ENCODE measurements around the gene ELMO1. TPM values are rescaled to one million over a fixed set of nuclear protein-coding genes. Genes with fewer than 3 reads are reported as not detected.

Gene ELMO1
- total and polyA plus RNA-seq, 4 donors: 29.2 to 98.3 (median 86.8) TPM

DNA sequence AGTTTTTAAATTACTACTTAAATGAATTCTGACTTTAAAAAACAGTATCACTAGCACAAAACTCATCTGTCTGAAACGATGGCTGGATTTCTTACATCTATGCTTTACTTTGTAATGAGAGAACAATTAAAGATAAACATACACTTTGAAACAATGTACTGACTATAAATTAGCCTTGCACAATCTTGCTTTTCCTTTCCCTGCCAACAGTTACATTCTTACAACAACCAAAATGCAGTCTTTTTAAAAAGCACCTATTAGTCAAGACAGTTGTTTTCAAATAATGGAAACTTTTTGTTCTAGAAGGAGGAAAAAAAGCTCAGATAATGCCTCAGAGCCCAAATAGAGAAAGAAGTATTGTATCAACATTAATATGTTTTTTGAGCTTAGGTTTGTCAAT is 153.3 kb downstream of the ELMO1 start:
- WGBS (ENCODE audit: insufficient coverage): no CpG with 5 or more reads among the region's 1 CpG
- Histone ChIP-seq H3K9me3 (ENCODE audit: control insufficient read depth, insufficient read depth, low read length) (no peaks in the 10 kb centered on the region), H3K4me3 (ENCODE audit: low read depth, low read length) (no peak overlapping the region), H3K27me3 (ENCODE audit: control insufficient read depth, insufficient read depth, low read length) (no peaks in the 10 kb centered on the region), H3K36me3 (ENCODE audit: control insufficient read depth, insufficient read depth, low read length) (no peaks in the 10 kb centered on the region), H3K27ac (ENCODE audit: low read depth, low read length) (no peak overlapping the region), H3K4me1 (ENCODE audit: control insufficient read depth, insufficient read depth, low read length) (no peaks in the 10 kb centered on the region)
- DNase-seq (ENCODE audit: low read depth in 4 of 6, low spot score in 6 of 6): no peak

DNA sequence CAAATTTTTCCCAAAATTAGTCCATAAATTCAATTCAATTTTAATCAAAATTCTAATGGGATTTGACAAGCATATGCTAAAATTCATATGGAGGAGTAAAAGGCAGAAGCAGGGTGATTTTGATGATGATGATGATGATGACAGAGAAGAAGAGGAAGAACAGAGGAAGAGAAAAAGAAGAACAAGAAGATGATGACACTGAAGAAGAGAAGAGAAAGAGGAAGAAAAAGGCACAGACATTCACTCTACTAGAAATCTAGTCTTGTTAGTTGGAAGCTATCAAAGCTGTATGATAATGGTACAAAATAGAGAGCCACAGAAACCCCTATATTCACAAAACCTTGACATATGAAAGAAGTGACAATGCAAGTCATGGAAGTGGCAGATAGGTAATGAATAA is 157.9 kb downstream of the ELMO1 start:
- Histone ChIP-seq H3K4me1 (ENCODE audit: control insufficient read depth, insufficient read depth, low read length) (peaks cover 3% of the 10 kb centered on the region), H3K27ac (ENCODE audit: low read depth, low read length) (no peak overlapping the region), H3K9me3 (ENCODE audit: control insufficient read depth, insufficient read depth, low read length) (no peaks in the 10 kb centered on the region), H3K27me3 (ENCODE audit: control insufficient read depth, insufficient read depth, low read length) (no peaks in the 10 kb centered on the region), H3K36me3 (ENCODE audit: control insufficient read depth, insufficient read depth, low read length) (no peaks in the 10 kb centered on the region), H3K4me3 (ENCODE audit: low read depth, low read length) (no peak overlapping the region)
- DNase-seq (ENCODE audit: low read depth in 4 of 6, low spot score in 6 of 6): no peak

DNA sequence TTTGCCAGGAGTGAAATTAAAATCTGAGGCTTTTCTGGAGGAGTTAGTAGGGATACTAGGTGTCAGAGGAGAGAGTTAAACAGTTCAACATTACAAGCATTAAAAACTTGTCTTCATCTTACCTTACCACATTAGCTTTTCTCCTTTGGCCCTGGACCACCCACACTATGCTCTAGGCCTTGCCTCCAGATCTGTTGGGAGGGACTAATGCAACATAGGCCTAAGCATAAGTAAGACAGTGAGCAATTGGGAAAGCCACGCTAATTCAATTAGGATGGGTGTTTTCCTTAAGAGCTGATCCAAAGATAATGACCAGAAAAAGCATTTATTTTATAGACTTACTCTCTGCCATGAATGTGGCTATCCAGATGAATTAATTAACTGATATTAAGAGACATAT is 158.9 kb downstream of the ELMO1 start:
- Histone ChIP-seq H3K27ac (ENCODE audit: low read depth, low read length) (no peak overlapping the region), H3K4me1 (ENCODE audit: control insufficient read depth, insufficient read depth, low read length) (peaks cover 3% of the 10 kb centered on the region), H3K27me3 (ENCODE audit: control insufficient read depth, insufficient read depth, low read length) (no peaks in the 10 kb centered on the region), H3K9me3 (ENCODE audit: control insufficient read depth, insufficient read depth, low read length) (no peaks in the 10 kb centered on the region), H3K36me3 (ENCODE audit: control insufficient read depth, insufficient read depth, low read length) (no peaks in the 10 kb centered on the region), H3K4me3 (ENCODE audit: low read depth, low read length) (no peak overlapping the region)
- DNase-seq (ENCODE audit: low read depth in 4 of 6, low spot score in 6 of 6): peak in 1 of 6 donors; percentile 40
- WGBS (ENCODE audit: insufficient coverage): no CpG with 5 or more reads among the region's 1 CpG

DNA sequence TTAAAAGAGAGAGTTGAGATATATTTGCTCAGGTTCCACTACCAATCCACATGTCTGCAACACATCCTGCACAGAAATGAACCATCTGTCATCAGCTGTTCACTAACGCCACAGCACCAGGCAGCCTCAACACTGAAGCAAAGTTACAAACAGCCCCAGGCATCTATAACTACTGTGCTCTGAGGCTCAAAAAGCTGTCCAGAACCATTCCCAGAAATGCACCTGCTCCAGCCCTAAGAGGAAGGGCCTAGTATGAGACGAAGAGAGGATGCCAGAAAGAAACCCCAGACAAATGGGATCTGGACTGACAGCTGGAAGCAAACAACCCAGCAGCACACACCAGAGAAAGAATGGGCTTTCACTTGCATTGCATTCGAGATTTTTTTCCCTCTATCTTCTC is 159.3 kb downstream of the ELMO1 start:
- Histone ChIP-seq H3K27me3 (ENCODE audit: control insufficient read depth, insufficient read depth, low read length) (no peaks in the 10 kb centered on the region), H3K36me3 (ENCODE audit: control insufficient read depth, insufficient read depth, low read length) (no peaks in the 10 kb centered on the region), H3K9me3 (ENCODE audit: control insufficient read depth, insufficient read depth, low read length) (no peaks in the 10 kb centered on the region), H3K4me3 (ENCODE audit: low read depth, low read length) (no peak overlapping the region), H3K4me1 (ENCODE audit: control insufficient read depth, insufficient read depth, low read length) (peaks cover 3% of the 10 kb centered on the region), H3K27ac (ENCODE audit: low read depth, low read length) (no peak overlapping the region)
- no CpG with 5 or more reads among the region's 3 CpGs for WGBS (ENCODE audit: insufficient coverage)
- DNase-seq (ENCODE audit: low read depth in 4 of 6, low spot score in 6 of 6): peak in 2 of 6 donors; percentile 53 to 54

DNA sequence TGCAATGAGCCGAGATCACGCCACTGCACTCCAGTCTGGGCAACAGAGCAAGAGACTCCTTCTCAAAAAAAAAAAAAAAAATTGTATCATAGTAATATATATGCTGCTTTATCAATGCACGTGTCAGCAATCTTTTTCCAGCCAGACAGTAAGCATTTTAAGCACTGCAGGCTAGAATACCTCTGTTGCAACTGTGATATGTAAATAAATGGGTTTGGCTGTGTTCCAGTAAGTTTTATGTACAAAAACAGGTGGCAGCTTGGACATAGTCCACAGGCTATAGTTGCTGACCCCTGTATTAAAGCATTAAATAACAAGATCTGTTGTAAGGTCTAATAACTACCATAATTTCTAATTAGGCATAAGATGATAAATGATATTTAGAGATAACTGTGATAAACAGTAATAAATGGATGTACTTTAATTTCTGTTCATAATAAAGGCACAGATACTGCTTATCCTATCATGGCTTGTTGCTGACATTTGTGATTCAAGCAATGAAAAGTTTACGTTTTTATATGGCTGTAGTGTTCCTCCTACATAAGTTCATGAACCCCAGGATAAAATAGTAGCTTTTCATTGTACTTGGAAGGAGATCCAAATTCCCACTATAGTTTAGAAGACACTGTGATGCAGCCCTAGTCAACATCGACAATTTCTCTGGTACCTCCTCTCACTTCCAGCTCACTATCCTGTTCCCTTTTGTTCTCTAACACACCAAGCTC is 161.4 kb downstream of the ELMO1 start:
- DNase-seq (ENCODE audit: low read depth in 4 of 6, low spot score in 6 of 6): no peak
- no peaks in the 10 kb centered on the region for H3K9me3 ChIP-seq (ENCODE audit: control insufficient read depth, insufficient read depth, low read length)
- WGBS (ENCODE audit: insufficient coverage): 20% methylated on average over 1 of the region's 5 CpGs
- no peak overlapping the region for H3K27ac ChIP-seq (ENCODE audit: low read depth, low read length)
- no peak overlapping the region for H3K4me3 ChIP-seq (ENCODE audit: low read depth, low read length)
- peaks cover 6% of the 10 kb centered on the region for H3K4me1 ChIP-seq (ENCODE audit: control insufficient read depth, insufficient read depth, low read length)
- H3K36me3 ChIP-seq (ENCODE audit: control insufficient read depth, insufficient read depth, low read length): no peaks in the 10 kb centered on the region
- no peaks in the 10 kb centered on the region for H3K27me3 ChIP-seq (ENCODE audit: control insufficient read depth, insufficient read depth, low read length)

DNA sequence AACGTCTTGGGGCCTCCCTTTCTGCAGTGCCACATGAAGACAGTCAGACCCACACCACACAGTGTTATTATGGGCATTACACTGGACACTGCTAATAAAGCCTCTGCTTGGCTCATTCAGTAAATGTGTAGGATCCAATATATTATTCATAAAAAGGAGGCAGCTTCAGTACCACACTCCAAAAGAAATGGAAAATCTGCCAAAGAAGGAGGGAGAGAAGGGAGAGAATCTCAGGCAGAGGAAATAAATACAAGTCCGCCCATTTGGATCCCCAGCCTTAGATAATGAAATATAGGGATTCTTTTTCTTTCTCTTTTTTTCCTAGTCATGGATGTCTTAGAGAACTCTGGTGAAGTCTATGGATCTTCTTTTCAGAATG is 162.2 kb downstream of the ELMO1 start:
- no CpG with 5 or more reads among the region's 2 CpGs for WGBS (ENCODE audit: insufficient coverage)
- Histone ChIP-seq H3K27me3 (ENCODE audit: control insufficient read depth, insufficient read depth, low read length) (no peaks in the 10 kb centered on the region), H3K4me3 (ENCODE audit: low read depth, low read length) (no peak overlapping the region), H3K9me3 (ENCODE audit: control insufficient read depth, insufficient read depth, low read length) (no peaks in the 10 kb centered on the region), H3K27ac (ENCODE audit: low read depth, low read length) (no peak overlapping the region), H3K4me1 (ENCODE audit: control insufficient read depth, insufficient read depth, low read length) (peaks cover 10% of the 10 kb centered on the region), H3K36me3 (ENCODE audit: control insufficient read depth, insufficient read depth, low read length) (no peaks in the 10 kb centered on the region)
- no peak for DNase-seq (ENCODE audit: low read depth in 4 of 6, low spot score in 6 of 6)

DNA sequence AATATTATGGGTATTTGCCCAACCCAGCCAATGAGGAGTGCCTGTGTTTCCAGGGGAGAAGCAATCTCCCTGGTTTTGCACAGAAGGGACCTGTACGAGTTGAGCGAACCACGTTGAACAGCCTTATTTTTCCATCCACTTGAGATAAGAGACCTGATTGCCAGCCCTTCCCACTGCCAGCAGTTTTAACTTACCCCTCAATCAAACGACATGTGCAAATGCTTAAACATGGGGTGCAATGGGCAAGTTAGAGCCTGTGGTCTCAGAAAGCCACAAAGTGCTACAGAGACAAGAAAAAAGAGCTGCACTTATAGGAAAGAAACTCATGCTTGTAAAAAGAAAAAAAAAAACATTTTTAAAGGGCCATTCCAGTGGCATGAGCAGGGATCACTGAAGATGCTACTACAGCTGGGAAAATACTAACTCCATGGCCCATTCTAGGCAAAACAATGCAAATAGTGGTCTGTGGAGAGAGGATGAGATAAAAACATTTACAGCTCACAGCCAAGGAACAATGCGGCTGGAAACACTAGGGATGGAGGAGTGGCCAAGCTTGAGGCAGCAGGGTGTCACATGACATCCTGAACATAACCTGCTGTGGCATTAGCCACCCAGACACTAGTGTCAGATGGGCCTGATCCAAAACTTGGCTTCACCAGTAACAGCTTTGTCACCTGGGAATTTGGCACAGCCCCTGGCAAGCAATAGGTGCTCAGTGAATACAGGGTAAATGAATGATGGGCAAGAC is 162.8 kb downstream of the ELMO1 start:
- H3K4me3 ChIP-seq (ENCODE audit: low read depth, low read length): no peak overlapping the region
- no peak for DNase-seq (ENCODE audit: low read depth in 4 of 6, low spot score in 6 of 6)
- H3K36me3 ChIP-seq (ENCODE audit: control insufficient read depth, insufficient read depth, low read length): no peaks in the 10 kb centered on the region
- no peak overlapping the region for H3K27ac ChIP-seq (ENCODE audit: low read depth, low read length)
- no peaks in the 10 kb centered on the region for H3K27me3 ChIP-seq (ENCODE audit: control insufficient read depth, insufficient read depth, low read length)
- H3K4me1 ChIP-seq (ENCODE audit: control insufficient read depth, insufficient read depth, low read length): peaks cover 10% of the 10 kb centered on the region
- H3K9me3 ChIP-seq (ENCODE audit: control insufficient read depth, insufficient read depth, low read length): no peaks in the 10 kb centered on the region
- 95% methylated on average over 3 of the region's 5 CpGs for WGBS (ENCODE audit: insufficient coverage)

DNA sequence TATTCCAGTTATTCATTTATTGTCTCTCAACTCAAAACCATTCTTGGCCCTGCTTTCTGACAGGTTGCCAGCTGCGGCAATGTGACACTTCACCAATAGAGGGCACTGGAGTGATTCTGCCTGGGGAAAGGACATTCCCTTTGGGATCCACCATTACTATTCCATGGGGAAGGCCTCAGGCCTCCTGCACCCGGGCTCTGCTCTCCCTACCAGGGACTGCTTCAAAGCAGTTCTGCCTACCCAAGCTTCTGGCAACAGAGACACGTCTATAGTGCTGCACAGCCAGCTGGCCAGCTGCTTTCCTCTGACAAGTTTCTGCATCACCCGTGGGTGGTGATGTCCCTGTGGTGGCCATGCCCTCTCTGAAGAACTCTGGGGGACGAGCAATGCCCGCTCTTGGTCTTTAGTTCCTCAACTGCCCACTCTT is 163.8 kb downstream of the ELMO1 start:
- no peak overlapping the region for H3K4me3 ChIP-seq (ENCODE audit: low read depth, low read length)
- peak in 1 of 6 donors; percentile 56 for DNase-seq (ENCODE audit: low read depth in 4 of 6, low spot score in 6 of 6)
- no peaks in the 10 kb centered on the region for H3K27me3 ChIP-seq (ENCODE audit: control insufficient read depth, insufficient read depth, low read length)
- no peaks in the 10 kb centered on the region for H3K36me3 ChIP-seq (ENCODE audit: control insufficient read depth, insufficient read depth, low read length)
- 74% methylated on average over 6 of the region's 6 CpGs for WGBS (ENCODE audit: insufficient coverage)
- H3K27ac ChIP-seq (ENCODE audit: low read depth, low read length): no peak overlapping the region
- H3K4me1 ChIP-seq (ENCODE audit: control insufficient read depth, insufficient read depth, low read length): peaks cover 10% of the 10 kb centered on the region
- H3K9me3 ChIP-seq (ENCODE audit: control insufficient read depth, insufficient read depth, low read length): no peaks in the 10 kb centered on the region

DNA sequence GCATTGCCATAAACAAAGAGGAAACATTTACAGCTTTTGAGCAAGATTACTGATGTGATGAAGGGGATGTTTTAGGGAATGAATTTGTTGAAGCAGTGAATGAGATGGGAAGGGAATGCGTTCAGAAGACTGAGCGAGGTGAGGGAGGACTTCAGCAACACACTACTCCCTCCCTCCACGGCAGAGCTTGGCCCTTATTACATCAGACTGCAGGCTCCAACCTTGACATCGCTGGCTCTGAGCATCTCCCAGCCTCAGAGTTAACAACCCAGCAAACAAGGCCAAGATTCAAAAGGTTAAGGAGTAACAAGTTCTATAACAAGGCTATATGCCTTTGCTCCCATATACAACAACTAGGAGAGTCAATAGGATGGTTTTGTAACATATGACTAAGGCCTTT is 164.4 kb downstream of the ELMO1 start:
- Histone ChIP-seq H3K9me3 (ENCODE audit: control insufficient read depth, insufficient read depth, low read length) (no peaks in the 10 kb centered on the region), H3K27ac (ENCODE audit: low read depth, low read length) (no peak overlapping the region), H3K27me3 (ENCODE audit: control insufficient read depth, insufficient read depth, low read length) (no peaks in the 10 kb centered on the region), H3K36me3 (ENCODE audit: control insufficient read depth, insufficient read depth, low read length) (no peaks in the 10 kb centered on the region), H3K4me1 (ENCODE audit: control insufficient read depth, insufficient read depth, low read length) (peaks cover 10% of the 10 kb centered on the region), H3K4me3 (ENCODE audit: low read depth, low read length) (no peak overlapping the region)
- no peak for DNase-seq (ENCODE audit: low read depth in 4 of 6, low spot score in 6 of 6)
- WGBS (ENCODE audit: insufficient coverage): 85% methylated on average over 3 of the region's 4 CpGs

DNA sequence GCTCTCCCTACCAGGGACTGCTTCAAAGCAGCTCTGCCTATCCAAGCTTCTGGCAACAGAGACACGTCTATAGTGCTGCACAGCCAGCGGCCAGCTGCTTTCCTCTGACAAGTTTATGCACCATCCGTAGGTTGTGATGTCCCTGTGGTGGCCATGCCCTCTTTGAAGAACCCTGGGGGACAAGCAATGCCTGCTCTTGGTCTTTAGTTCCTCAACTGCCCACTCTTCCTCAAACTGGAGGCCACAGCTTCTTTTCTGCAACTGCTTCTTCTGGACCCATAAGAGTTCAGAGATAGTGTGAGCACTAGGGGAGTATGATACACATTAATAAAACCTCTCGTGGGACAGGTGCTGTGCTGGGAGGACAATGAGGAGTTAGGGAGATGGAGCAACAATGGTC is 164.9 kb downstream of the ELMO1 start:
- Histone ChIP-seq H3K4me3 (ENCODE audit: low read depth, low read length) (no peak overlapping the region), H3K27me3 (ENCODE audit: control insufficient read depth, insufficient read depth, low read length) (no peaks in the 10 kb centered on the region), H3K9me3 (ENCODE audit: control insufficient read depth, insufficient read depth, low read length) (no peaks in the 10 kb centered on the region), H3K4me1 (ENCODE audit: control insufficient read depth, insufficient read depth, low read length) (peaks cover 10% of the 10 kb centered on the region), H3K27ac (ENCODE audit: low read depth, low read length) (no peak overlapping the region), H3K36me3 (ENCODE audit: control insufficient read depth, insufficient read depth, low read length) (no peaks in the 10 kb centered on the region)
- WGBS (ENCODE audit: insufficient coverage): 76% methylated on average over 4 of the region's 4 CpGs
- no peak for DNase-seq (ENCODE audit: low read depth in 4 of 6, low spot score in 6 of 6)
